ENCODE data around the gene TSPOAP1.

The TSPOAP1 gene

DNA sequence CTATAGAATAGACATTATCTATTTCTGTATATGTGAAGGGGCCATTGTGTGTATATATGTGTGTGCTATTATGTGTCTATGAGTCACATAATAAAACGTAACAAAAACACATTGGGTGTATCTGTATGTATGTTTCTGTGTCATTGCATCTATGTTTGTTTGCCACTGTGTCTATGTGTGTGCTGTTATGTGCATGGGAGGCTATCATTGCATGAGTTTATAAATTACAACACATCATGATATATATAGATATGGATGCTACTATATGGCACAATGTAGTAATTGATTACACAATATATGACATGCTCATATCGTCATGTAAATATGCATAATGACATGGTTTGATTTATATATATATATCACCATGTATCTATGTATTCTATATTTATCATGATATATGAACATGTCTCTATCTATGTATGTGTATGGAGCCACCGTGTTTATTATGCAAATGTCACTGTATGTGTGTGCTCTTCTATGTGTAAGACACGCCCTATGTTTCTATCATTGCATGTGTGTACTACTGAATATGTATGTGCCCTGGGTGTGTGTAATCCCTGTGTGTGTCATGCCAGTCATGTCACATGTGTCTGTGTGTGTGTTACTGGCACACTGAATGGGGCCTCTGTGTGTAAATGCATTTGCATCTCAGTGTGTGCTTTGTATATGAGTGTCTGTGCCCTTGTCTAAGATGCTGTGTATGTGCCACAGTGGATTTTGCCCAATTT is 1.4 kb upstream of the TSPOAP1 start:
- H3K4me1 ChIP-seq (ENCODE audit: control insufficient read depth, low read length): peaks cover 57% of the 10 kb centered on the region
- H3K36me3 ChIP-seq (ENCODE audit: control insufficient read depth, low read length): peaks cover 30% of the 10 kb centered on the region
- H3K9me2 ChIP-seq (replicated peaks; ENCODE audit: control insufficient read depth, low read length): no peaks in the 10 kb centered on the region
- peaks cover 9% of the 10 kb centered on the region; the same call in 1 of the 2 replicates for H4K20me1 ChIP-seq (ENCODE audit: control insufficient read depth, insufficient read depth, low read depth, low read length)
- peak overlapping the region; percentile 100 for H3K27ac ChIP-seq (ENCODE audit: low read depth, low read length)
- no peaks in the 10 kb centered on the region for H3K9me3 ChIP-seq (ENCODE audit: control insufficient read depth, insufficient read depth, low read length)
- TF ChIP-seq, protein P1, sequence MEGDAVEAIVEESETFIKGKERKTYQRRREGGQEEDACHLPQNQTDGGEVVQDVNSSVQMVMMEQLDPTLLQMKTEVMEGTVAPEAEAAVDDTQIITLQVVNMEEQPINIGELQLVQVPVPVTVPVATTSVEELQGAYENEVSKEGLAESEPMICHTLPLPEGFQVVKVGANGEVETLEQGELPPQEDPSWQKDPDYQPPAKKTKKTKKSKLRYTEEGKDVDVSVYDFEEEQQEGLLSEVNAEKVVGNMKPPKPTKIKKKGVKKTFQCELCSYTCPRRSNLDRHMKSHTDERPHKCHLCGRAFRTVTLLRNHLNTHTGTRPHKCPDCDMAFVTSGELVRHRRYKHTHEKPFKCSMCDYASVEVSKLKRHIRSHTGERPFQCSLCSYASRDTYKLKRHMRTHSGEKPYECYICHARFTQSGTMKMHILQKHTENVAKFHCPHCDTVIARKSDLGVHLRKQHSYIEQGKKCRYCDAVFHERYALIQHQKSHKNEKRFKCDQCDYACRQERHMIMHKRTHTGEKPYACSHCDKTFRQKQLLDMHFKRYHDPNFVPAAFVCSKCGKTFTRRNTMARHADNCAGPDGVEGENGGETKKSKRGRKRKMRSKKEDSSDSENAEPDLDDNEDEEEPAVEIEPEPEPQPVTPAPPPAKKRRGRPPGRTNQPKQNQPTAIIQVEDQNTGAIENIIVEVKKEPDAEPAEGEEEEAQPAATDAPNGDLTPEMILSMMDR (IDR thresholded peaks at IDR 0.05; ENCODE audit: low read depth, low read length, poor library complexity, severe bottlenecking): no peak
- TF ChIP-seq EZH2phosphoT487 (IDR thresholded peaks at IDR 0.05; ENCODE audit: borderline replicate concordance, low read length): no peak
- H3K4me3 ChIP-seq (ENCODE audit: low read length): peak overlapping the region; percentile 78
- peak overlapping the region; percentile 98 for H3K4me2 ChIP-seq (ENCODE audit: low read length)
- peaks cover 39% of the 10 kb centered on the region for H3K79me2 ChIP-seq (ENCODE audit: control insufficient read depth, low read length)
- peaks cover 39% of the 10 kb centered on the region for H3K27me3 ChIP-seq (ENCODE audit: control insufficient read depth, low read length)
- H3F3A ChIP-seq (ENCODE audit: control insufficient read depth, insufficient read depth): peaks cover 54% of the 10 kb centered on the region

DNA sequence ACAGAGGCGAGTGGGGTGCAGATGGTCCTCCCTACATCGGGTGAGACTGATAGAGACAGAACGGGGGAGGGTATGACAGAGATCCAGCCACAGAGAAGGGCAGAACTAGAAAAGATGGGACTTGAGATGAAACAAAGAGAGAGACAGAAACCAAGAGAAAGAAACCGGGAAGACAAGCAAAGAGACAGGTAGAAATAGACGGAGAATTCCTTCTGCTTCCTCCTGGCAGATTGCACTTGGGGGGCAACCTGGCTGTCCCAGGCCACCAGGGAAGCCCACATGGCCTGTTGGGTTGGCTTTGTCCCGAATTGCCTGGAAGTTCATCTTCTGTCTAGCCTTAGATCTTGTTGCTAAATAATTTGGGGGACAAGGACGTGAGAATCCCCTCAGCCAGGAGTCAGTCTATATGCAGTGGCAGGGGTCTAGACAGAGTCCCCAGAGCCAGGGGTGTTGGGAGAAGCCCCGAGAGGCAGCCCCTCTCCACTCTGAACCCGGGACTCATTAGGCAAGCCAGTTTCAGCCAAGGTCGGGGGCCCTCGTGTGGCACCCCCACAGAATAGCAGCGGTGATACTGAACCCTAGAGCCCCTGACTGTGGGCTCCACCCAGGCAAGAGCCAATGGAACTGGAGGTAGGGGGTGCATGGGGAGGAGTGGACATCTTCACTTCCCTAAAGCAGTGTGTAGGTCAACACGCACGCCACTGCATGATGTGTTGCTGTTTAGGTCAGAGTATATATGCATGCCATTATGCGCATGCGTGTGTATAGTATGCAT is 627 bp upstream of the TSPOAP1 start:
- Histone ChIP-seq H3K36me3 (ENCODE audit: control insufficient read depth, low read length) (peaks cover 30% of the 10 kb centered on the region), H4K20me1 (ENCODE audit: control insufficient read depth, insufficient read depth, low read depth, low read length) (peaks cover 9% of the 10 kb centered on the region; the same call in 1 of the 2 replicates), H3K79me2 (ENCODE audit: control insufficient read depth, low read length) (peaks cover 31% of the 10 kb centered on the region), H3K9me3 (ENCODE audit: control insufficient read depth, insufficient read depth, low read length) (no peaks in the 10 kb centered on the region), H3K27me3 (ENCODE audit: control insufficient read depth, low read length) (peaks cover 47% of the 10 kb centered on the region), H3K27ac (ENCODE audit: low read depth, low read length) (peak overlapping the region; percentile 100), H3K9me2 (replicated peaks; ENCODE audit: control insufficient read depth, low read length) (no peaks in the 10 kb centered on the region), H3K4me3 (ENCODE audit: low read length) (peak overlapping the region; percentile 78), H3F3A (ENCODE audit: control insufficient read depth, insufficient read depth) (peaks cover 47% of the 10 kb centered on the region), H3K4me1 (ENCODE audit: control insufficient read depth, low read length) (peaks cover 52% of the 10 kb centered on the region), H3K4me2 (ENCODE audit: low read length) (peak overlapping the region; percentile 98)
- TF ChIP-seq, protein P1 (IDR thresholded peaks at IDR 0.05; ENCODE audit: low read depth, low read length, poor library complexity, severe bottlenecking): peak; percentile 76
- no peak for TF ChIP-seq EZH2phosphoT487 (IDR thresholded peaks at IDR 0.05; ENCODE audit: borderline replicate concordance, low read length)

DNA sequence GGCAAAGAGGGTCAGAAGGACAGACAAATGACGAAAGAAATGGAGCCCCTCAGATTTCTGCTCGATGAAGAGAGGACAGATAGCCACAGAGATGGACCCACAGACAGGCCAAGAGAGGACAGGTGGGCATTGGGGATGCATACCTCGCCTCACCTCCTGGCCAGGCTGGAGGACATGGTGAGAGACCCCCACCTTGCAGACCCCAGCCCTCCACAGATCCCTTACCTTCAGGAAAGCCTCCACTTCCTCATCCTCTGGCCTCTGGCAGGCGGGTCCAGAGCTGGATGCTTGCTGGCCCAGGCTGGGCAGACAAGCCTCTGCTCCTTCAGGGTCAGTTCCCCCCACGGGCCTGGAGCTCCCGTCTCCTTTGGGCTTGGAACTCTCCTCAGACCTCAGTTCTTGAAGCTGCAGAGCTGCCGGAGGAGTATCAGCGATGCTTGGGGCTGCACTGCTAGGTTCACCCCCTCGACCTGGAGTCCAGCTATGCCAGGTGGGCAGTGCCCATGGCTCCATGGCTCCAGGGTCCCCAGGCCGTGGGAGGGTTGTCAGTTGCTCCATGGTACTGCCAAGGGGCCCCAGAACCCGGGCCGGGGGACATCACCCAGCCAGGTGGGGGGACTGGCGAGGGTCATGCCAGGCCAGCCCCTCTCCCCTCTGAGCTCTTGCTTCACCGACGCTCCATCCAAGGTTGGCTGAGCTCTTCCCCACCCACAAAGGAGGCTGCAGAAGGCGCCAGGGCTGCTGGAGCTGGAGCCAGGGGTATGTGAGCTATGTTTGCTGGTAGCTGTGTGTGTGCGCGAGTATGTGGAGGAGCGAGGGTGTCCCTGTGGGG is 1.0 kb downstream of the TSPOAP1 start:
- H3K27ac ChIP-seq (ENCODE audit: low read depth, low read length): peak overlapping the region; percentile 100
- peaks cover 19% of the 10 kb centered on the region for H3K79me2 ChIP-seq (ENCODE audit: control insufficient read depth, low read length)
- H3K4me3 ChIP-seq (ENCODE audit: low read length): peak overlapping the region; percentile 41
- peaks cover 9% of the 10 kb centered on the region; the same call in 1 of the 2 replicates for H4K20me1 ChIP-seq (ENCODE audit: control insufficient read depth, insufficient read depth, low read depth, low read length)
- peaks cover 24% of the 10 kb centered on the region for H3K36me3 ChIP-seq (ENCODE audit: control insufficient read depth, low read length)
- no peaks in the 10 kb centered on the region for H3K9me2 ChIP-seq (replicated peaks; ENCODE audit: control insufficient read depth, low read length)
- peak overlapping the region; percentile 98; the same call in 1 of the 2 replicates for H3K4me2 ChIP-seq (ENCODE audit: low read length)
- H3K27me3 ChIP-seq (ENCODE audit: control insufficient read depth, low read length): peaks cover 61% of the 10 kb centered on the region
- H3K4me1 ChIP-seq (ENCODE audit: control insufficient read depth, low read length): peaks cover 38% of the 10 kb centered on the region
- TF ChIP-seq EZH2phosphoT487 (IDR thresholded peaks at IDR 0.05; ENCODE audit: borderline replicate concordance, low read length): no peak
- no peaks in the 10 kb centered on the region for H3K9me3 ChIP-seq (ENCODE audit: control insufficient read depth, insufficient read depth, low read length)
- peaks cover 38% of the 10 kb centered on the region for H3F3A ChIP-seq (ENCODE audit: control insufficient read depth, insufficient read depth)
